ENCODE measurements around the gene MXD4.

The MXD4 gene

GRCh38 chr4:2261853-2262144 is at the start of gene MXD4:
MXD4 (minus strand) TSS chr4:2262109; CDS start chr4:2261980, 129 bp downstream.
- DNase-seq: no peak

DNA sequence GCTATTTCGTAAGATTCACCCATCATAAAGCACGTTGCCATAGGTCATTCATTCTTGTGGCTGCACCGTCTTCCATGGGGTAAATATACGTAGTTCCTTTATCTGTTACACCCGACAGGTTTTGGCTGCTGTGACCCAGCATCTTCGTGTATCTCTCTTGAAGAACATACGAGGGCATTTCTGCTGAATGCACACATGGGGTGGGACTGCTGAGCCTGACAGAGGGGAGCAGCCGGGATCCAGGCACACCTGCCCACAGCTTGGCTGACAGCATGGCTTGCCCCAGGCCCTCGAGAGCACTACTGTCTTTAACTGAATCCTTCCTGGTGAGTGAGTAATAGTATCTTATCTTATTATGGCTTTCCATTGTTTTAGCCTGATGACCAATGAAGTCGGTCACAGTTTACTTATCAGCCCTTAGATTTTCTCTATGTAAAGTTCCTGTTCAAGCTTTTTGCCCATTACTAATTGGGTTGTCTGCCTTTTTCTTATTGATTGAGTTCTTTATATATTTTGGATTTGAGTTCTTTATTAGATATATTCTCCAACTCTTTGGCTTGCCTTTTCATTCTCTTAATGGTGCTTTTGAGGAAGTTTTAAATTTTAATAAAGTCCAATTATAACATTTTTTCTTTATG is 45.0 kb upstream of the MXD4 start:
- DNase-seq: no peak

GRCh38 chr4:2305766-2306501 is 44.0 kb upstream of the MXD4 start:
- no peak for DNase-seq

DNA sequence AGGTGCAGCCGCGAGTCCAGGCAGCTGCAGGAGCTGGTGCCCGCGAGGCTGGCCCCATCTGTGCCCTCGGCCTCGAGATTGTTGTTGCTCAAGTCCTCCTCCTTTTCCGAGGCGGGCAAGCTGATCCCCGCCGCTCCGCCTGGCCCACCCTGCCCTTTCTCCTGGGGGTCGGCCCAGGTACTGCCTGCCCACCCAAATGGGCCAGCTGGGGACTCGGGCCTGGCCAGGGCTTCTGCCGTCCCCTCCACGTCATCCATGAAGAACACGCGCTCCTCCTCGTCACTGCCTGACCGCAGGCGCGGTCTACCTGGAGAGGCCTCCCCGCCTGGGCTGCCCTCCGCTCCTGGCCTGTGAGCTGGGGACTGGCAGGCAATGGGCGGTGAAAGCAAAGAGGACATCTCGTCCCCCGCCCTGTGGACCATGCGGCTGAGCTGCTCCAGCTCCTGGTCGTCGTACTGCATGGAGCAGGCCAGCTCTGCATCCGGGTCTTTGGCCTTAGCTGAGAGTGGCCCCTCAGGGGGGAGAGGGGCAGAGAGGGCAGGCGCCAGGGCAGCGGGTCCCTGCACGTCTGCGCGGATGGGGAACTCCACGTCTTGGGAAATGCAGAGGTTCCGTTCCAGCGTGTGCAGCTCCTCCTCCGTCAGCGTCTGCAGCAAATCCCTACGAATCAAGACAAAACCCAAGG is 43.1 kb upstream of the MXD4 start:
- no peak for DNase-seq

GRCh38 chr4:2304321-2304876 is 42.5 kb upstream of the MXD4 start:
- no peak for DNase-seq

DNA sequence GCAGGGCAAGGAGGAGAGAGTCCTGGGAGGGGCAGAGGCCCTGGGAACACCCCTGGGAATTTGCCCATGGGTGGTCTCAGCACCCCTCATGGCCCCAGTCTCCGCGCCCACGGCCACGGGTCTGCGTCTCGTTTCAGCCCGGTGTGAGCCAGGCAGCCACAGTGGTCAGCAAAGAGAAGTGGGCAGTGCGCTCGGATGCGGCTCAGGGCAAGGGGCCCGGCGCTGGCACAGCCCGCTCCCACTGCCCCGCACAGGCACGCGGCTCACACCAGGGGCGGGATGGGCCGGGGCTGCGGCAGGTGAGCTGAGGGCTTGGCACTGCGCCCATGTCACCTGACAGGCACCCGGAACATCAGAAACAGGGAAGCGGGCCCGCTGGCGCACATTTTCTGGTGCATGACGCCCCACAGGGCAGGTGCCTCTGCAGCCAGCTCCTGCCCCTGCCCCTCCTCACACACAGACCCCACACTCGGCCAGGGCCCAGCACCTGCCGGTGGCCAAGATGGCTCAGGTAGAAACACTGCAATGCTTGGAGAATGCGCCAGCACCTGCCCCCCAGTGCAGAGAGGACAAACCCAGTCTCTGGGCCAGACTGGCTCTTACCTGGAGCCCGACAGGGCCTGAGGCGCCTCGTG is 41.9 kb upstream of the MXD4 start:
- DNase-seq: no peak

- DNase-seq: no peak
These were observed 41.3 kb upstream of the MXD4 start for GRCh38 chr4:2303121-2303685.

- no peak for DNase-seq
These were observed 40.6 kb upstream of the MXD4 start for GRCh38 chr4:2302387-2303119.

DNA sequence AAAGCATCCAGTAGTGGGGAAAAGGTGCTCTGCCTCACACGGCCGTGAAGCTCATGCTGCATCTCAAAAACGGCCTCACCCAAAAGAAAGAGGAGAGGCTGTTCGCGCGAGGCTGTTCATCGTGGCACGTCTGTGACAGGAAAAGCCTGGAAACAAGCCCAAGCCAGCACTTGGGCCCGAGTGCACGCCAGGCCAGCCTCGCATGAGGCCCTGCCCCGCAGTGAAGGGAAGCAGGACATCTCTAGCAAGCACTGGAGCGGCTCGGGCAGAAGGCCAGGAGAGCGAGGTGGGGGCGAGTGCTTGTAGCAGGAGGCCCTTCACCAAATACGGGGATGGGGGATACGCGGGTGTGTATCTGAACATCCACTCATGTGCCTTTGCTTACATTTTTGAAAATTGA is 39.9 kb upstream of the MXD4 start:
- no peak for DNase-seq

- DNase-seq: no peak
These were observed 39.3 kb upstream of the MXD4 start for GRCh38 chr4:2301225-2301642.

- DNase-seq: no peak
These were observed 38.7 kb upstream of the MXD4 start for GRCh38 chr4:2300431-2301224.

DNA sequence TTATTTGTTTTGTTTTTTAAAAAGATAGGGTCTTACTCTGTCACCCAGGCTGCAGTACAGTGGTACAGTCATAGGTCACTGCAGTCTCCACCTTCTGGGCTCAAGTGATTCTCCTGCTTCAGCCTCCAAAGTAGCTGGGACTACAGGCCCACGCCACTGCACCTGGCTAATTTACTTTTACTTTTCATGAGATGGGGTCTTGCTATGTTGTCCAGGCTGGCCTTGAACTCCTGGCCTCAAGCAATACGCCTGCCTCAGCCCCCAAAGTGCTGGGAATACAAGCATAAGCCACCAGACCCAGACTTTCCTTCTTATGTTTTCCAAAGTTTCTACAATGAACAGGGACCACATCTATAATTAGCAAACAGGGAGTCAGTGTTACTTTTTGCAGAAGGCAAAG is 37.9 kb upstream of the MXD4 start:
- no peak for DNase-seq

DNA sequence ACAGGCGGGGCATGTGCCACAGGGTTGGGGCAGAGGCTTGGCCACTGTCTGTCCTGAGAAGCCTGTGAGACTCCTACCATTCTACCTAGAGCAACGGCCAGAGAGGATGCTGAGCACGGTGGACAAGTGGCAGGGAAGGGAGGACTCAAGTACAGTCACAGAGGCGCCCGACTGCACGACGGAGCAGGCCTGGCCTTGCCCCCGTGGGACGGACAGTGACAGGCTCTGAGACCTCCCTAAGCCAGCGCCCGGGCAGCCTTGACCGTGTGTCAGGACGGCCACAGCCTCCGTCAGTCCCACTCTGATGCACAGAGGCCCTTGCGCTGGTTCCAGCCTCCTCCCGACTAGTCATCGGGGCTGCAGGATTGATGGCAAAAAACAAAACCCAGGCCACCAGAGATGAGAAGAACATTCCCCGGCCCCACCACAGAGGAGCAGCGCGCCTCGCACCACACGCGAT is 36.7 kb upstream of the MXD4 start:
- no peak for DNase-seq

- DNase-seq: no peak
These were observed 36.0 kb upstream of the MXD4 start for GRCh38 chr4:2297606-2298531.

DNA sequence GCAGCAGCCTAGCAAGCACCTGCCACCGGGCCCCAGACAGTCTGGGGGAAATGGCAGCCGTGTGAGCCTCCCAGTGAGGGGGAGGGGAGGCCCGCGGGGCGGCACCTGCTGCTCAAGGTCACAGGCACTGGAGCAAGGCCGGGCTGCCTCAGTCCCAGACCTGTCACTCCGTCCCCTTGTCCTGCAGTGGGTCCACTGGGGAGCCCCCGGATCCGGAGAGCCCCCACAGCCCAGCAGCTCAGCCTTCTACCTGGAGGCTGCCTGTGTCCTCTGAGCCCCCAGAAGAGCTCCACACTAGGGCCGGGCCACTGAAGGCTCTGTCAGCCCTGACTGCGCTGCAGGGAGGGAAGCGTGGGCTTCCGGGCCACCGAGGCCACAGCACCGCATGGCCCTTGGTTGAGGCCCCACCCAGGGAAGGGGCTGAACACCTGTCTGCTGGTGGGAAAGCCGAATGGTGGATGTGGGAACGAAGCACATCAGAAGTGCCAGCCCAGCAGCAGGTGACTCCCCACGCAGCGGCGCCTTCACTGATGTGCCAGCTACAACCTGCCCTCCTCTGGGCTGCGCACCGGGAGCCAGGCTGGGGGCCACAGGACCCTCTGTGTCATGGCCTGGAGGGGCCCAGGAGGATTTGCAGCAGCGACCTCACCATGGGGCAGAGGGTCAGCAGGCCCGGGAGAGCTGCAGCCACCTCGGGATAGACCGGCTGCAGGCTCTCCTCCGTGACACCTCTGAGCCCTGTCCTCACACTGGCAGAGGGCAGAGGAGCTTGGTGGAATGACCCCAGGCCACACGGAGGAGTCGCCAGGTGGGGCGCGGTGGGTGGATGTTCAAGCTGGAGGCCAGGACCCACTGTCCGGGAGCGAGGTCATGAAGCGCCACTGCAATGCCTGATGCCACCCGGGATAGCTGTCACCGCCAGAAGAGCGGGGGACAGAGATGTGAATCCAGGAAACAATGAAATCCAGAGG is 35.0 kb upstream of the MXD4 start:
- DNase-seq: no peak

DNA sequence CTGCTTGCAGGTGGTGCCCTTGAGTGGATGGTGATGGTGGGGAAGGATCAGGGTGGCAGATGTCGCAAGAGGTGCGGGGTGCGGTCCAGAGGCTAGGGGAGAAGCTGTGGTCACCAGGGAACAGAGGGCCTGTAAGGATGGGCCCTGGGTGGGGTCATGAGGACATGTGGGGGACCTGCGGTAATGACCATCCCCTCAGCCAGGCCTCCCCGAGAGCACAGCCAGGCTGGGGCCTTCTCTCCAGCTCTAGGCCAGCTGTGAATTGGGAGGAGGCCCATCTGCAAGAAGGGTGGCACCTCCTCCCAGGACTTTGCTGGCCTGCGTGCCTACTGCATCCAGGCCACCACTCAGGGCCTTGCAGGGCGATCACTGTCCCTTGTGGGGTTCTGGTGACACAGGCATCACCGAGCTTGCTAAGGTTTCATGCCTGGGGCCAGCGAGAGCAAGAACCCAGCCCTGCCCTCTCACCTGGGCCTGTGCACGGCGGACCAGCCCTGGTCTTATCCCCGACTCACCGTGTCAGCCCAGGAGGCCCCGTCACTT is 34.1 kb upstream of the MXD4 start:
- no peak for DNase-seq

GRCh38 chr4:2295500-2295899 is 33.6 kb upstream of the MXD4 start:
- no peak for DNase-seq

GRCh38 chr4:2292646-2293108 is 30.8 kb upstream of the MXD4 start:
- no peak for DNase-seq

Data from activated CD4-positive, CD25-positive, alpha-beta regulatory T cell (primary cell).